HepG2 (cell line): ENCODE measurements around the gene LMNA.

Source experiments
- ARHGAP35 ChIP-seq: sonication (generic); formaldehyde crosslinking; IDR thresholded peaks from 2 replicates; pipeline ENCODE4 v1.9.0; 2022; ENCODE audit warnings: mild to moderate bottlenecking, inconsistent platforms, moderate library complexity, missing genetic modification reagents, borderline replicate concordance
- ETV6 ChIP-seq: sonication (generic); formaldehyde crosslinking; conservative IDR thresholded peaks from 2 replicates; pipeline ENCODE4 v1.4.0; 2020; ENCODE audit warnings: missing genetic modification reagents
- NFE2 ChIP-seq: sonication (generic); formaldehyde crosslinking; IDR thresholded peaks from 2 replicates; pipeline ENCODE4 v1.4.0; 2020; ENCODE audit warnings: missing genetic modification reagents
- RAD21 ChIP-seq: fragments of 450-650 bp; formaldehyde crosslinking; IDR thresholded peaks from 2 replicates; pipeline ENCODE4 v1.5.0; 2020; ENCODE audit warnings: mild to moderate bottlenecking
- RXRA ChIP-seq: sonication (generic); formaldehyde crosslinking; IDR thresholded peaks from 2 replicates; pipeline ENCODE4 v1.5.1; 2020; ENCODE audit warnings: missing genetic modification reagents
- U2AF1 ChIP-seq: fragments of 200-400 bp; formaldehyde crosslinking; optimal IDR thresholded peaks from 2 replicates; pipeline ENCODE3; 2017; ENCODE audit warnings: mild to moderate bottlenecking, low read depth, low read length

DNA sequence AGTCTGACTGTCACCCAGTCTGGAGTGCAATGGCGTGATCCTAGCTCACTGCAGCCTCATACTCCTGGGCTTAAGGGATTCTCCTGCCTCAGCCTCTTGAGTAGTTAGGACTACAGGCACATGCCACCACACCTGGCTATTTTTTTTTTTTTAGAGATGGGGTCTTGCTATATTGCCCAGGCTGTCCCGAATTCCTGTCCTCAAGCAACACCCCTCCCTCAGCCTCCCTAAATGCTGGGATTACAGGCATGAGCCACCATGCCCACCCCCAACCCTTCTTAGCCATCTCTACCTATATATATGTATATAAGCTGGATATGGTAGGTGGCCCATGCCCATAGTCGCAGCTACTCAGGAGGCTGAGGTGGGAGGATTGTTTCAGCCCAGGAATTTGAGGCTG, 66.0 kb downstream of the LMNA start:
- no peak for TF ChIP-seq ARHGAP35 (CRISPR knock-in tag)
- no peak for TF ChIP-seq RAD21 (CRISPR knock-in tag)
- TF ChIP-seq RXRA (CRISPR knock-in tag), result no peak
- TF ChIP-seq U2AF1, result no peak
- no peak for TF ChIP-seq ETV6
- TF ChIP-seq NFE2 (CRISPR knock-in tag), result no peak
